ENCODE results near the gene FAAP100. TPM values are rescaled to one million over a fixed set of nuclear protein-coding genes. Genes with fewer than 3 reads are reported as not detected.

The FAAP100 gene
- total and polyA plus RNA-seq, 3 experiments from 2014 or later: 19.2 to 55.3 (median 52.5) TPM

DNA sequence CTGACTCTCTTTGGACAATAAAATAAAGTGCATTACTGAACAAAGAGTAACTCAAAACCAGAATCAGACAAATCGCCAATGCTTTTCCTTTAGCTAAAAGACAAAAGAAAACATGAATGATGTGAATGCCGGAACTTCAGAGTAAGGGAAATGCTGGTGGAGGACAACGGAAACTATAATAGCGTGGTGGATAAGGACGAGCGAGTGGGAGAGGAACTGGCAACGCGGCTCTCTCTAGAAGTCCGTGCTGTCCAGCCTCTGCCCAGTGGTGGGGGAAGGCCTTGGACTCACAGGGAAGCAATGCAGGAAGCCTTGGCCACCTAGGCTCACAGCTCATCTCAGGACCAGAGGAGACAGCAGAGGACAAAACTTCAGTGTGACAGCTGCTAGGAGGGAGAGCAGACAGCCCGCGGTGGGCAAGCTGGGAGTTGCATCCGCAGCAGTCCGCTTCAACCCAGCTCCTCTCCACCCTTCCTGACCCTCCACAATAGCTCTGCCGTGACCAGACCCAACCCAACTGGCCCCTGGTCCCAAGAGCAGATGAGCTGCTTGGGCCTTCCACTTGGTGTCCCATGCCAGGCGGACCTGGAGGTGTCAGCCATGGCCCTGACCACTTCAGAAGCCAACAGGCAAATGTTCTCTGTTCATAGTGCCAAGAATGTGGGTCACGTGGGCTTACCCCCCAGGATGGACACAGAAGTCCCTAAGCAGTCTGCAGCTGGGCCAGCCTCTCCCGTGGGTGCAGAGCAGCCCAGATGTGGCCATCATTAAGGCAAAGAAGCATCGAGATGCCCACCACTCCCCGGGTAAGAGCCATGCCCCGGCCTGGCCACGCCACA, 5.3 kb upstream of the FAAP100 start:
- Mint-ChIP-seq H3K36me3 (peaks cover 0 to 47% (median 7%) of the 10 kb centered on the region in 3 donors), H3K4me3 (no peak overlapping the region), H3K4me1 (peaks cover 17 to 19% (median 18%) of the 10 kb centered on the region in 3 donors), H3K27ac (no peak overlapping the region), H3K9me3 (no peaks in the 10 kb centered on the region), H3K27me3 (no peaks in the 10 kb centered on the region)
- Histone ChIP-seq H3K4me1 (ENCODE audit: insufficient read depth, low read length) (peaks cover 14% of the 10 kb centered on the region), H3K4me3 (ENCODE audit: low read length) (no peak overlapping the region), H3K9me3 (ENCODE audit: low read length) (no peaks in the 10 kb centered on the region), H3K36me3 (ENCODE audit: insufficient read depth, low read length) (no peaks in the 10 kb centered on the region), H3K27ac (ENCODE audit: low read depth, low read length) (no peak overlapping the region), H3K27me3 (ENCODE audit: insufficient read depth, low read length, poor library complexity, severe bottlenecking) (no peaks in the 10 kb centered on the region)
- ChIA-PET CTCF (interaction anchor here (3.6 kb wide), 1 partner anchor 38 kb away, joined by 11 read pairs; no protein-coding TSS in a partner anchor), POLR2A (no interaction called here)
- no peak for DNase-seq

- Mint-ChIP-seq H3K27ac (no peak overlapping the region), H3K36me3 (peaks cover 0 to 44% (median 7%) of the 10 kb centered on the region in 3 donors), H3K4me3 (no peak overlapping the region), H3K27me3 (no peaks in the 10 kb centered on the region), H3K9me3 (no peaks in the 10 kb centered on the region), H3K4me1 (peaks cover 17 to 19% (median 18%) of the 10 kb centered on the region in 3 donors)
- DNase-seq: no peak
- H3K27me3 ChIP-seq (ENCODE audit: insufficient read depth, low read length, poor library complexity, severe bottlenecking): no peaks in the 10 kb centered on the region
- H3K4me3 ChIP-seq (ENCODE audit: low read length): no peak overlapping the region
- H3K27ac ChIP-seq (ENCODE audit: low read depth, low read length): no peak overlapping the region
- ChIA-PET POLR2A (no interaction called here), CTCF (interaction anchor here (3.6 kb wide), 1 partner anchor 38 kb away, joined by 11 read pairs; no protein-coding TSS in a partner anchor)
- no peaks in the 10 kb centered on the region for H3K9me3 ChIP-seq (ENCODE audit: low read length)
- H3K36me3 ChIP-seq (ENCODE audit: insufficient read depth, low read length): no peaks in the 10 kb centered on the region
- H3K4me1 ChIP-seq (ENCODE audit: insufficient read depth, low read length): peaks cover 14% of the 10 kb centered on the region
Observed at GRCh38 chr17:81556863-81557262, 4.7 kb upstream of the FAAP100 start.

DNA sequence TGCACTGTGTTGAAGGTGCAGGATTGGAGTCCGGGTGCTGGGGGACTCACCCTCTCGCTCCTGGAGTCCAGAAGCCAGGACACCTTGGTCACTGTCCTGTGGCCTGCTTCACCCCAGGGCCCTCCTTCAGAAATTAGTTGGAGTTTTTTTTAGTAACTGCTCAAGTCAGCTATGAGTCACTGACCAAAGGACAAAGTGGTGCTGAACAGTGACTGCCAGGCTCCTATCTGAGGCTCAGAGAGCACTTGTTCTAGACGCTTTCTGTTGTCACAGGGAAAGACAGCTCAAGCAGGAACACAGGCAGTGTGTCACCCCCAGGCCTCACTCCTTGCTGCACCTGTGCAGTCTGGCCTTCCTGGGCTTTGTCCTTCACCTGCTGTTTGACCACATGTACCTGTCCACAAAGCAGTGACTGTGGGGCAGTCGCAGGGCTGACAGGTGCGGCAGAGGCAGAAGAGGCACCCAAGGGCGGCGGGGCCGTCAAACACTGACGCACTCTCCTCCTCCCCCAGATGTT, 4.1 kb upstream of the FAAP100 start:
- Mint-ChIP-seq H3K4me3 (no peak overlapping the region), H3K27me3 (peaks cover 0 to 2% of the 10 kb centered on the region in 2 donors), H3K27ac (peak overlapping the region in 1 of 8 donors; percentile 65), H3K36me3 (peaks cover 0 to 41% (median 6%) of the 10 kb centered on the region in 3 donors), H3K4me1 (peaks cover 21 to 23% (median 21%) of the 10 kb centered on the region in 3 donors), H3K9me3 (no peaks in the 10 kb centered on the region)
- no peak for DNase-seq
- Histone ChIP-seq H3K4me1 (ENCODE audit: insufficient read depth, low read length) (peaks cover 17% of the 10 kb centered on the region), H3K36me3 (ENCODE audit: insufficient read depth, low read length) (no peaks in the 10 kb centered on the region), H3K27me3 (ENCODE audit: insufficient read depth, low read length, poor library complexity, severe bottlenecking) (no peaks in the 10 kb centered on the region), H3K27ac (ENCODE audit: low read depth, low read length) (no peak overlapping the region), H3K4me3 (ENCODE audit: low read length) (no peak overlapping the region), H3K9me3 (ENCODE audit: low read length) (no peaks in the 10 kb centered on the region)
- ChIA-PET POLR2A (no interaction called here), CTCF (interaction anchor here (3.6 kb wide), 1 partner anchor 37 kb away, joined by 11 read pairs; no protein-coding TSS in a partner anchor)

GRCh38 chr17:81553616-81554181, 1.5 kb upstream of the FAAP100 start:
- H3K4me3 ChIP-seq (ENCODE audit: low read length): peak overlapping the region; percentile 75
- Mint-ChIP-seq H3K4me3 (peak overlapping the region; percentile 85 to 95 (median 90)), H3K27me3 (peaks cover 0 to 3% of the 10 kb centered on the region in 2 donors), H3K9me3 (no peaks in the 10 kb centered on the region), H3K4me1 (peaks cover 30 to 43% (median 32%) of the 10 kb centered on the region in 3 donors), H3K36me3 (peaks cover 0 to 41% (median 3%) of the 10 kb centered on the region in 3 donors), H3K27ac (peak overlapping the region; percentile 82 to 98 (median 94))
- H3K36me3 ChIP-seq (ENCODE audit: insufficient read depth, low read length): no peaks in the 10 kb centered on the region
- no peaks in the 10 kb centered on the region for H3K27me3 ChIP-seq (ENCODE audit: insufficient read depth, low read length, poor library complexity, severe bottlenecking)
- H3K27ac ChIP-seq (ENCODE audit: low read depth, low read length): peak overlapping the region; percentile 77
- H3K4me1 ChIP-seq (ENCODE audit: insufficient read depth, low read length): peaks cover 22% of the 10 kb centered on the region
- POLR2A ChIA-PET: interaction anchor here (0.5 to 0.6 kb wide), 2 partner anchors 56 to 83 kb away, joined by 3 to 6 read pairs; partner anchors contain the start of gene NPLOC4
- DNase-seq: peak in 2 of 5 donors; percentile 27
- H3K9me3 ChIP-seq (ENCODE audit: low read length): no peaks in the 10 kb centered on the region
- CTCF ChIA-PET: interaction anchor here (0.8 to 0.9 kb wide), 2 partner anchors 48 to 315 kb away, joined by 3 read pairs; partner anchors contain the start of genes NDUFAF8 and TEPSIN

DNA sequence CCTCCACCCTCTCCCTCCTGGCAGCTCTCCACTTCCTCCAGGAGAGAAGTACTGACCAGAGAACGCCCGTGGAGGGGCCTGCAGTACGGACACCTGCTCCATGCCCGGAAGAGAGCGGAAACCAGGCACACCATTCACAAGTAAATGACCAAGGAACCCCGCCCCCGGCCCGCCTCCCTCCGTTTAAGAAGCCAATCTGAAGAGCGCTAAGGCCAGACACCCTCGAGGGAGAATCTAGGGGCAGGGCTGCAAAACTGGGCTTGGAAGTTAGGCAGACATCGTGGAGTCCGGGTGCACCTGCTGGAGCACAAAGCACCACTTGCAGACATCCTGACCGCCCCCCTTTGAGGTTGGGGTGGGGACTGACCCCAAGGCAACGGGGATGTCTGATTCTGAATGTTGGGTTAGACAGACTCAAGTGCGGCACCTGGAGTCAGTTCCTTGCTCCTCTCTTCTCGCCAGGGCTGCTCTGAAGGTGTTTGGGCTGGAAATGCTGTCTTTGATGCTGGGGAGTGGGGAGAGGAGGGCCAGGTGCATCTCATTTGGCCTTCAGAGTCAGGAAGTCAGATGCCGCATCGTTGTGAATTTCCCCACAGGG, 964 bp upstream of the FAAP100 start:
- Histone ChIP-seq H3K36me3 (ENCODE audit: insufficient read depth, low read length) (no peaks in the 10 kb centered on the region), H3K27me3 (ENCODE audit: insufficient read depth, low read length, poor library complexity, severe bottlenecking) (no peaks in the 10 kb centered on the region), H3K4me1 (ENCODE audit: insufficient read depth, low read length) (peaks cover 22% of the 10 kb centered on the region), H3K9me3 (ENCODE audit: low read length) (no peaks in the 10 kb centered on the region), H3K27ac (ENCODE audit: low read depth, low read length) (peak overlapping the region; percentile 77), H3K4me3 (ENCODE audit: low read length) (peak overlapping the region; percentile 75)
- DNase-seq: peak; percentile 69 to 83 (median 72)
- Mint-ChIP-seq H3K4me3 (peak overlapping the region; percentile 85 to 95 (median 90)), H3K4me1 (peaks cover 30 to 43% (median 32%) of the 10 kb centered on the region in 3 donors), H3K27me3 (peaks cover 0 to 3% of the 10 kb centered on the region in 2 donors), H3K36me3 (peaks cover 0 to 42% (median 2%) of the 10 kb centered on the region in 3 donors), H3K9me3 (no peaks in the 10 kb centered on the region), H3K27ac (peak overlapping the region; percentile 82 to 98 (median 94))
- ChIA-PET CTCF (interaction anchor here (0.9 to 2.2 kb wide), 3 partner anchors 34 to 68 kb away, joined by 3 to 16 read pairs (median 8); no protein-coding TSS in a partner anchor), POLR2A (interaction anchor here (0.6 to 1.4 kb wide), 6 partner anchors 38 to 330 kb away, joined by 3 to 8 read pairs (median 4); partner anchors contain the start of genes ARL16, CEP131, HGS and NPLOC4)

DNA sequence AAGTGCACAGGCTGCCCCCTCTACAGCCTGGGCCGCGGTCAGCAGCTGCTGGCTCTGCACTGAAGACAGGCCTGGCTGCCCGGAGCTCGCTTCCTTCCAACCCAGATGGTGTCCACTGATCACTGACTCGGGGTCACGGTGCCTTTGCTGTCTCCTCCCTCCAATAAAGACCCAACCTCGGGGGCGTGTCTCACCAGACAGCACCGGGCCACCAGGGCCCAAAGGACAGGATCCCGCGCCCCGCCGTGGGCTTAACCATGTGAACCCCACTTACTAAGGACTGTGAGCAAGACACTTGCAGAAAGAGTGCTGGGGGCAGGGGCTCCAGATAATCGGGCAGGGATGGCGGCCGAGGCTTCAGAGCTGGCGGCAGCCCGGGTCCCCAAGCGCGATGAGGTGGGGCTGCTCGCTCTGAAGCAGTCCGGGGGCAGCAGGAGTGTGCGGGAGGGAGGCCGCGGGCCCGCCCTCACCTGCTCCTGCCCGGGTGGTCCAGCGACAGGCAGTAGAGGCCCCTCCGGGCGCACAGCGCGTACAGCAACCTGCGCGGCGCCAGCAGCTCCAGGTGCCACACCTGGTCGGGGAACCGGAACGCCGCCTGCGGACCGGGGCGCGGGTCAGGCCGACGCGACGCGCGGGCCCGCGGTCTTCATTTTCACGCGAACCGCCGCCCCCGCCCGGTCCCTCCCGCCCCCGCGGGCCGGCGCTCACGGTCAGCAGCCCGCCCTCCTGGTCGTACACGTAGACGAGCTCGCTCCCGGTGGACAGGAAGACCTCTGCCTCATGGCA, 502 bp downstream of the FAAP100 start:
- Histone ChIP-seq H3K4me1 (ENCODE audit: insufficient read depth, low read length) (peaks cover 22% of the 10 kb centered on the region), H3K27ac (ENCODE audit: low read depth, low read length) (peak overlapping the region; percentile 77), H3K9me3 (ENCODE audit: low read length) (no peaks in the 10 kb centered on the region), H3K4me3 (ENCODE audit: low read length) (peak overlapping the region; percentile 75), H3K36me3 (ENCODE audit: insufficient read depth, low read length) (no peaks in the 10 kb centered on the region), H3K27me3 (ENCODE audit: insufficient read depth, low read length, poor library complexity, severe bottlenecking) (no peaks in the 10 kb centered on the region)
- DNase-seq: peak in 1 of 5 donors; percentile 57
- H3K9me3 Mint-ChIP-seq: no peaks in the 10 kb centered on the region
- ChIA-PET POLR2A (interaction anchor here (0.9 to 1.4 kb wide), 4 partner anchors 33 to 41 kb away, joined by 3 to 9 read pairs (median 6); partner anchors contain the start of gene ACTG1), CTCF (interaction anchor here (0.8 to 2.2 kb wide), 4 partner anchors 33 to 310 kb away, joined by 3 to 16 read pairs (median 6); no protein-coding TSS in a partner anchor)
- peaks cover 0 to 3% of the 10 kb centered on the region in 2 donors for H3K27me3 Mint-ChIP-seq
- peaks cover 0 to 45% (median 0%) of the 10 kb centered on the region in 3 donors for H3K36me3 Mint-ChIP-seq
- H3K4me3 Mint-ChIP-seq: peak overlapping the region; percentile 80 to 95 (median 86)
- H3K4me1 Mint-ChIP-seq: peaks cover 30 to 43% (median 32%) of the 10 kb centered on the region in 3 donors
- peak overlapping the region in 7 of 8 donors; percentile 50 to 89 (median 78) for H3K27ac Mint-ChIP-seq

Data from CD8-positive, alpha-beta memory T cell (primary cell).